Osteoblast (primary cell): ENCODE data around the gene ARMH2. TPM values are rescaled to one million over a fixed set of nuclear protein-coding genes. Genes with fewer than 3 reads are reported as not detected.
"Not testable (repeated sequence)": the region's sequence is repeated elsewhere in the genome, so short reads cannot be mapped to it uniquely, and the experiment has no call there.

Experiments
- DNase-seq: peaks from one replicate; pipeline ENCODE4 v3.0.0; 2011; ENCODE audit warnings: low spot score, mixed read lengths; ENCODE audit not compliant: insufficient read length; ENCODE audit errors: missing footprints
- H2AFZ ChIP-seq: 2 replicates; pipeline ENCODE4 v1.6.0; 2011; ENCODE audit warnings: mild to moderate bottlenecking, low read length
- H3K27ac ChIP-seq: 2 replicates; pipeline ENCODE4 v1.5.1; 2011; ENCODE audit warnings: mild to moderate bottlenecking, low read depth, low read length, moderate library complexity
- H3K27me3 ChIP-seq: 2 replicates; pipeline ENCODE4 v1.6.0; 2012; ENCODE audit warnings: mild to moderate bottlenecking, control low read depth, inconsistent platforms, low read length, moderate library complexity; ENCODE audit not compliant: insufficient read depth
- H3K36me3 ChIP-seq: 2 replicates; pipeline ENCODE4 v1.5.1; 2011; ENCODE audit warnings: mild to moderate bottlenecking, low read length, control low read depth, moderate library complexity; ENCODE audit not compliant: insufficient read depth
- H3K4me1 ChIP-seq: 2 replicates; pipeline ENCODE4 v1.5.1; 2011; ENCODE audit warnings: mild to moderate bottlenecking, low read length, control low read depth, moderate library complexity; ENCODE audit not compliant: insufficient read depth
- H3K4me2 ChIP-seq: 2 replicates; pipeline ENCODE4 v1.6.0; 2011; ENCODE audit warnings: mild to moderate bottlenecking, low read length; ENCODE audit not compliant: insufficient read depth
- H3K4me3 ChIP-seq: fragments of 200-600 bp; sonication (generic); 3 replicates; pipeline ENCODE4 v1.5.1; 2012; ENCODE audit warnings: mild to moderate bottlenecking, low read length, inconsistent platforms; ENCODE audit not compliant: insufficient read depth
- H3K79me2 ChIP-seq: 2 replicates; pipeline ENCODE4 v1.6.0; 2012; ENCODE audit warnings: mild to moderate bottlenecking, low read length, control low read depth, inconsistent platforms; ENCODE audit not compliant: insufficient read depth
- H3K9me3 ChIP-seq: 2 replicates; pipeline ENCODE4 v1.5.1; 2011; ENCODE audit warnings: low read depth, low read length, control low read depth
- H4K20me1 ChIP-seq: 2 replicates; pipeline ENCODE4 v1.6.0; 2012; ENCODE audit warnings: mild to moderate bottlenecking, low read length, control low read depth; ENCODE audit not compliant: insufficient read depth
- CTCF ChIP-seq: IDR thresholded peaks from 2 replicates; pipeline ENCODE4 v1.5.1; 2011; ENCODE audit warnings: mild to moderate bottlenecking, low read depth, low read length, moderate library complexity; ENCODE audit errors: extremely low read depth
- total RNA-seq: library from RNA; depleted of rRNA; stranded (reverse); fragments of >200 nt; gene quantifications from 2 replicates; pipeline ENCODE4 v1.2.3, GENCODE V29; 2012

ARMH2 gene
- total RNA-seq, 1 donor, result not detected

- Histone ChIP-seq H2AFZ (peak within 1 kb of the TSS; percentile 100), H3K4me1 (peaks cover 25% of the 10 kb centered on the region), H3K79me2 (peaks cover 45% of the 10 kb centered on the region), H3K27me3 (no peaks in the 10 kb centered on the region), H3K4me3 (peak within 1 kb of the TSS; percentile 98), H3K4me2 (peak within 1 kb of the TSS; percentile 95), H4K20me1 (no peaks in the 10 kb centered on the region), H3K9me3 (no peaks in the 10 kb centered on the region), H3K36me3 (no peaks in the 10 kb centered on the region), H3K27ac (peak within 1 kb of the TSS; percentile 91)
- DNase-seq, result peak; percentile 98
- TF ChIP-seq CTCF, result no peak
These were observed 23.8 kb downstream of the ARMH2 start, which contains the start of gene GMNN for GRCh38 chr6:24774696-24775519. Gene GMNN (plus strand): TSS chr6:24774937. CDS start chr6:24777247, 2,310 bp downstream.

GRCh38 chr6:24768361-24768760, 30.4 kb downstream of the ARMH2 start:
- H3K27me3 ChIP-seq, result no peaks in the 10 kb centered on the region
- peak overlapping the region; percentile 22 for H2AFZ ChIP-seq
- no peaks in the 10 kb centered on the region for H3K9me3 ChIP-seq
- no peaks in the 10 kb centered on the region for H3K4me1 ChIP-seq
- no peak overlapping the region for H3K4me2 ChIP-seq
- no peaks in the 10 kb centered on the region for H3K36me3 ChIP-seq
- no peak for TF ChIP-seq CTCF
- H3K27ac ChIP-seq, result no peak overlapping the region
- H3K79me2 ChIP-seq, result no peaks in the 10 kb centered on the region
- H4K20me1 ChIP-seq, result no peaks in the 10 kb centered on the region
- peak; percentile 10 for DNase-seq
- H3K4me3 ChIP-seq, result no peak overlapping the region

- no peak overlapping the region for H3K4me2 ChIP-seq
- H3K79me2 ChIP-seq, result no peaks in the 10 kb centered on the region
- peak; percentile 53 for TF ChIP-seq CTCF
- H3K4me3 ChIP-seq, result no peak overlapping the region
- no peaks in the 10 kb centered on the region for H3K9me3 ChIP-seq
- no peak overlapping the region for H3K27ac ChIP-seq
- H3K4me1 ChIP-seq, result no peaks in the 10 kb centered on the region
- H3K36me3 ChIP-seq, result no peaks in the 10 kb centered on the region
- H2AFZ ChIP-seq, result no peak overlapping the region
- DNase-seq, result peak; percentile 82
- no peaks in the 10 kb centered on the region for H3K27me3 ChIP-seq
- no peaks in the 10 kb centered on the region for H4K20me1 ChIP-seq
These were observed 31.8 kb downstream of the ARMH2 start for GRCh38 chr6:24766680-24767462.

GRCh38 chr6:24765968-24766367, 32.7 kb downstream of the ARMH2 start:
- H2AFZ ChIP-seq, H3K9me3 ChIP-seq, H3K4me3 ChIP-seq, H3K4me2 ChIP-seq, H3K4me1 ChIP-seq, H3K79me2 ChIP-seq, H3K27me3 ChIP-seq, H3K36me3 ChIP-seq, DNase-seq, H3K27ac ChIP-seq, H4K20me1 ChIP-seq: not testable (repeated sequence)

- not testable (repeated sequence) for DNase-seq, H2AFZ ChIP-seq
These were observed 33.6 kb downstream of the ARMH2 start for GRCh38 chr6:24764833-24765828.

More at GRCh38 chr6:24764833-24765828, 33.6 kb downstream of the ARMH2 start:
- not testable (repeated sequence) for H3K4me1 ChIP-seq, H3K4me2 ChIP-seq, H3K27me3 ChIP-seq, H3K27ac ChIP-seq, H3K4me3 ChIP-seq, H3K79me2 ChIP-seq, H4K20me1 ChIP-seq, H3K9me3 ChIP-seq, H3K36me3 ChIP-seq
